GM12875 (cell line): ENCODE data around the gene RHOBTB3.

Experiments
- H3K4me3 ChIP-seq: one replicate; pipeline ENCODE4 v1.5.1; 2011; ENCODE audit warnings: low read depth, low read length, control low read depth
- TF ChIP-seq, protein P1 (sequence below): IDR thresholded peaks from 2 replicates; pipeline ENCODE4 v1.5.1; 2011; ENCODE audit warnings: low read depth, mild to moderate bottlenecking, control low read depth, inconsistent platforms, low read length, moderate library complexity, borderline replicate concordance; ENCODE audit not compliant: insufficient read depth

The RHOBTB3 gene

DNA sequence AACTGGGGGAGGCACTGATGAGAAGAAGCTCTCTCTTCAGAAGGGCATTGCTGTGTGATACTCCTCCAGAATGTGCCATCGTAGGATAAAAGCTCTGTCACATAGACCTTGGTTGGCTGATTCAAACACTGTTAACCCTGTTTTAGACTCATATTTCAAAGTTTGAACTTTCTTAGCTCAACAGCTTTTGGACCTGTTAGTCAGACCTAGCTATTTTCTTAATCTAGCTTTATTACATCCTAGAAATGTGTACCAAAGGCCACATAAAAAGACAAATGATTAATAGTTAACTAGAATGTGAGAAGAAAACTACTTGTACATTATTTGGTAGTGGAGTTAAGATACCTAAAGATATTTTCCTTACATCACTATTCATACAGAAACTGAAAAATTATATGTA lies 4.3 kb downstream of the RHOBTB3 start:
- no peak overlapping the region for H3K4me3 ChIP-seq
- TF ChIP-seq, protein P1, sequence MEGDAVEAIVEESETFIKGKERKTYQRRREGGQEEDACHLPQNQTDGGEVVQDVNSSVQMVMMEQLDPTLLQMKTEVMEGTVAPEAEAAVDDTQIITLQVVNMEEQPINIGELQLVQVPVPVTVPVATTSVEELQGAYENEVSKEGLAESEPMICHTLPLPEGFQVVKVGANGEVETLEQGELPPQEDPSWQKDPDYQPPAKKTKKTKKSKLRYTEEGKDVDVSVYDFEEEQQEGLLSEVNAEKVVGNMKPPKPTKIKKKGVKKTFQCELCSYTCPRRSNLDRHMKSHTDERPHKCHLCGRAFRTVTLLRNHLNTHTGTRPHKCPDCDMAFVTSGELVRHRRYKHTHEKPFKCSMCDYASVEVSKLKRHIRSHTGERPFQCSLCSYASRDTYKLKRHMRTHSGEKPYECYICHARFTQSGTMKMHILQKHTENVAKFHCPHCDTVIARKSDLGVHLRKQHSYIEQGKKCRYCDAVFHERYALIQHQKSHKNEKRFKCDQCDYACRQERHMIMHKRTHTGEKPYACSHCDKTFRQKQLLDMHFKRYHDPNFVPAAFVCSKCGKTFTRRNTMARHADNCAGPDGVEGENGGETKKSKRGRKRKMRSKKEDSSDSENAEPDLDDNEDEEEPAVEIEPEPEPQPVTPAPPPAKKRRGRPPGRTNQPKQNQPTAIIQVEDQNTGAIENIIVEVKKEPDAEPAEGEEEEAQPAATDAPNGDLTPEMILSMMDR, result no peak

DNA sequence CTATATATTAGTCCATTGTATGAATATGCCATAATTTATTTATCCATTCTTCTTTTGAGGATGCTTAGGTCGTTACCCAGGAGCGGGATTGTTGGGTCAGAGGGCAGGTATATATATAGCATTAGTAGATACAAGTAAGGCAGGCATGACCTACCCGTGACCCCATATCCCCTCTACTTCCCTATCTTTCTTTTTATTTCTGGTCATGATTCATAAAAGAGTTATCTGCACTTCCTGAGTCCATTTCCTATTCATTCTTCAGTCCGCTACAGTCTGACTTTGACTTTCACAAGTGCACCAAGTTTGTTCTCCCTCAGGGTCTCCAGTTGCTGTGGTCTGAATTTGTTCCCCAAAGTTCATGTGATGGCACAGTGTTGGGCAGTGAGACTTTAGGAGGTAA lies 6.9 kb downstream of the RHOBTB3 start:
- TF ChIP-seq, protein P1, result no peak
- H3K4me3 ChIP-seq, result no peak overlapping the region

DNA sequence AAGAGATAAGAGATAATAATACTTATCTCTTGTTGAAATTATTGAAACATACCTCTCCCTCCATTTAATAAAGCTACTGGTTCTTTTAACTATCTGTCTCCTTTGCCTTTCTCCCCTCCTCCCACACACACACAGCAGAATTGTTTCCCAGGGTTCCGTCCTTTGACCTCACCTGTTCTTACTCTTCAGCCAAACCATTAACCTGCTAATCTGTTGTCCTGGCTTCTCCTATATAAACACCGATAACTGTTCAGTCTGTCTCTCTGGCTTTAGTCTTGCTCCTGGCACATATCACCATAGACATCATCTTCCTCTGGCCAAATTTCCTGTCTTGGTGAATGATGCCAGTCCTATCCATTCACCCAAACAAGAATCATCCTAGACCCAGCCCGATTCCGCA lies 7.7 kb downstream of the RHOBTB3 start:
- TF ChIP-seq, protein P1, result no peak
- H3K4me3 ChIP-seq, result no peak overlapping the region

DNA sequence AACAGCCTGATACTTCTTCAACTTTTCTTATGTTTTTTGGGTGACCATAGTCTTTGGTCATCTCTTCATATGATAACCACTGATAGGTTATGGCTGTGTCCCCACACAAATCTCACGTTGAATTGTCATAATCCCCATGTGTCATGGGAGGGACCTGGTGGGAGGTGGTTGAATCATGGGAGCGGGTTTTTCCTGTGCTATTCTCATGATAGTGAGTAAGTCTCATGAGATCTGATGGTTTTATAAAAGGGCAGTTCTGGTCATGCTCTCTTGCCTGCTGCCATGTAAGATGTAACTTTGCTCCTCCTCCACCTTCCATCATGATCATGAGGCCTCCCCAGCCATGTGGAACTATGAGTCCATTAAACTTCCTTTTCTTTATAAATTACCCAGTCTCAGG lies 8.7 kb downstream of the RHOBTB3 start:
- H3K4me3 ChIP-seq, result no peak overlapping the region
- TF ChIP-seq, protein P1, result no peak

DNA sequence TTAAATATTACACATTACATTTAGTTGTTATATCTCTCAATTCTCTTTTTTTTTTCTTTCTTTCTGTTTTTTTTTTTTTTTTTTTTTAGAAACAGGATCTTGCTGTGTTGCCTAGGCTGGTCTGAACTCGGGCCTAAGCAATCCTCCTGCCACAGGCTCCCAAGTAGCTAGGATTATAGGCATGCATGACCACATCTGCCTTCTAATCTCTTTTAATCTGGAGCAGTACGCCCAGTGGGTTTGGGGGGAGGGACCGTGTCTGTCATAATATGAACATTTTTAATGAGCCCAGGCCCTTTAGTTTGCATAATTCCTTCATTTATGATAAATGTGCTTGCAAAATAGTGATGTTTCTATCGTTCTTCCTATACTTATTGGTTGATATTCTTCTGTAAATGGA lies 10.3 kb downstream of the RHOBTB3 start:
- no peak overlapping the region for H3K4me3 ChIP-seq
- TF ChIP-seq, protein P1, result no peak

DNA sequence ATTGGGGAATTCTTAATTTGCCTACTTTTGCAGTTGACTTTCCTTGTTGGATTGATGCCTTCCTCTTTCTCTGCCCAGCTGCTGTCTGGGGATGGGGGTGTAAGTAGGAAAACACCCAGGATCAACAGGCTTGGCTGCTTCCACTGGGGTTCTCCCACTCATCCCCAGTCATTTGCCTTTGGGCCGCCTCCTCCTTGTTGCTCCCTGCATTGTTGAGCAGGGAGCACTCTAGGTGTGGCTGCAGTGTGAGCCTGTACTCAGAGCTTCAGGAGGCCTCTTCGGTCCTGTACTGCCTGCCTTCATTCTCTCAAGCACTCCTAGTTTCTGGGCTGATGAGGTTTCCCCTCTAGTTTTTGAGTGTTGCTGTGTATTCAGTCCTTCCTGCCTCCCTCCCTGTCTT lies 12.1 kb downstream of the RHOBTB3 start:
- TF ChIP-seq, protein P1, result no peak
- H3K4me3 ChIP-seq, result no peak overlapping the region

DNA sequence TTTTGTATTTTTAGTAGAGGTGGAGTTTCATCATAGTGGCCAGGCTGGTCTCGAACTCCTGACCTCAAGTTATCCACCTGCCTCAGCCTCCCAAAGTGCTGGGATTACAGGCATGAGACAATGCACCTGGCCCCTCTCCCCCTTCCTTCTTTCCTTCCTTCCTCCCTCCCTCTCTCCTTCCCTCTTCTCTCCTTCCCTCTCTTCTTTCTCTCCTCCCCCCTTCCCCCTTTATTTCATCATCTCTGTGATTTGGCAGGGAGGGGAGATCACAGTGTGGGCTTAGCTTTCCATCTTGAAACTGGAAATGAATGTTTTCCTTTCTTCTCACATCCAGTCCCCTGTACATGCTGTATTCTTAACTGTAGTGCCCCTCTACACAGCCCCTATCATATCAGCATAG lies 12.7 kb downstream of the RHOBTB3 start:
- TF ChIP-seq, protein P1, result no peak

More for the DNA sequence above, 12.7 kb downstream of the RHOBTB3 start:
- H3K4me3 ChIP-seq, result no peak overlapping the region
